A172 (cell line): ENCODE data around the gene GLIPR1L1. TPM values are rescaled to one million over a fixed set of nuclear protein-coding genes. Genes with fewer than 3 reads are reported as not detected.
A peak's percentile ranks its signal among the peaks of the same experiment; 100 is the strongest.

ENCODE experiments used
- DNase-seq: peaks from one replicate; pipeline ENCODE4 v3.0.0-alpha.2; 2015; ENCODE audit warnings: low spot score
- total RNA-seq: library from RNA; depleted of rRNA; stranded (reverse); fragments of >200 nt; shearing (Covaris generic); gene quantifications from 2 replicates; pipeline ENCODE4 v1.2.3, GENCODE V29; 2014; rRNA removed

The GLIPR1L1 gene
- total RNA-seq, result not detected in 2 replicates

DNA sequence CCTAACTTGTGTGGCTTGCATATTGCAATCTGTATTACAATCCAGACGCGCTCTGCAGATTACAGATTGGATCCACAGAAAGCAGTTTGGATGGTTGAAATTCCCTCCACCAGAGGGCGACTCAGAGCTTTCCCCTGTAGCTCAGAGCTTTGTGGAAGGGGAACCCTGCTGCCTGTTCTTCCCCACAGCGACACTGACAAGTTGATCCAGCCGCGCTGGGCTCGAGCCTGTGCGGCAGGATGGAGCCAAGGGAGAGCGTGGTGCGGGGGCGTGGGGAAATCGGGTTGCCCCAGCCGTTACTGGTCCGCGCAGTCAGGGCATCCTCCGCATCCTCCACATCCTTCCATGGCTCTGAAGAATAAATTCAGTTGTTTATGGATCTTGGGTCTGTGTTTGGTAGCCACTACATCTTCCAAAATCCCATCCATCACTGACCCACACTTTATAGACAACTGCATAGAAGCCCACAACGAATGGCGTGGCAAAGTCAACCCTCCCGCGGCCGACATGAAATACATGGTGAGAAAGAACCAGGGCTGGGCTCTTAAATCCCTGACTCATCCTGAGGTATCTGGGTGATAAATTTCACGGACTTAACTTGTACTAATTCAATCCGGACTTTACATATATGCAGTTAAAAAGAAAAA is at the start of gene GLIPR1L1:
Gene GLIPR1L1 (plus strand): TSS at position 287 of the 647 bp plus-strand sequence. CDS start 59 bp downstream, at position 346.
- peak; percentile 93 for DNase-seq

- no peak for DNase-seq
Observed at GRCh38 chr12:75288860-75289259, 45.6 kb upstream of the GLIPR1L1 start.

DNA sequence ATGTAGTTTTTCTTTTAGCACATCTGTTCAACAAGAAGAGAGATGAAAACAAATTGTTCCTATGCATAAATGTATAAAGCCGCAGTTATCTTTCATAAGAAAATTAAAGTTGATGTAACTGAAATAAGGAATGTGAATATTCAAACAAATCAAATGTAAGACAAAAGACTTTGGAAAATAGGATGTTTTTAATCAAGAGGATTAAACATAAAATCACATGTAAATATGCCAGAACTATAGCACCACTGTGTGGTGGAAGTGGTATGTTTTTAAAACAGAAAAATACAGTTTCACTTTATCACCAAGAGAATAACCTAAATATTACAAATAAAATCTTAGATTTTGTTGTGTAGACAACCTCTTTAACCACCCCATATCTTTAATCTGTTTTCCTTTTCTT is 44.7 kb upstream of the GLIPR1L1 start:
- DNase-seq, result peak; percentile 14

- DNase-seq, result no peak
Observed at GRCh38 chr12:75291014-75291413, 43.5 kb upstream of the GLIPR1L1 start.

DNA sequence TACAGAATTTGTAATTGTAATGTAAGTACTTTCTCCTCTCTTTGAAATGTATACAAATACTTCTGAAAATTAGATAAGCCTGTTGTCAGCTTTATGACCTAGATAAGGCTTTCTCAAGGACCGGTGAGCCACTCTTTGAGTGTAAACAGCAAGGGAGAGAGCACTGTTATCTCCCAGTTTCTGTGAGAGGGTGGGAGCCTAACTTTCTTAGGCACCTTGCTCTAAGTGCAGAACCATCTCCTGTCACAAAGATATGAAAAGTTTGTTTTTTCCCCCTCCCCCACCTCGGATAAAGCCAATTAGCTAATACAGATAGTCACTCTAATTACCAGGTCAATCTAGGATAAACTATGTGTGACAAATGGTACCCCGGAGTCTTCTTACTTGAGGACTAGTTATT is 40.1 kb upstream of the GLIPR1L1 start:
- DNase-seq, result no peak

DNA sequence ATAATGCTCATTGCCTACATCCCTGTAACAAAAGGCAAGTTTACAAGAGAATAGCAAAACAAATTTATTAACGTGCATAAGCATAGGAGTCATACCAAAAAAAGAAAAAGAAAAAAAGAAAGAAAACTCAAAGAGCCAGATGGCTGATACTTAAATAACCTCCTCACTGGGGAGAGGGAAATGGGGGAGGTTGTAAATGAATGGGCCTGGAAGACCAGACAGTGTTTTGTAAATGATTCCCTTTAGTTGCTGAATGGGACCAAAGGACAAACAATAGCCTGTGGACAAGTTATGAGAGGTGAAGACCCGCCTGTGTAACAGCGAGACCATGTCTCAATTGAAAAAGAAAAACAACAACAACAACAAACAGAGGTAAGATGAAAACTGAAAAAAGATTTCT is 39.7 kb upstream of the GLIPR1L1 start:
- DNase-seq, result no peak

DNA sequence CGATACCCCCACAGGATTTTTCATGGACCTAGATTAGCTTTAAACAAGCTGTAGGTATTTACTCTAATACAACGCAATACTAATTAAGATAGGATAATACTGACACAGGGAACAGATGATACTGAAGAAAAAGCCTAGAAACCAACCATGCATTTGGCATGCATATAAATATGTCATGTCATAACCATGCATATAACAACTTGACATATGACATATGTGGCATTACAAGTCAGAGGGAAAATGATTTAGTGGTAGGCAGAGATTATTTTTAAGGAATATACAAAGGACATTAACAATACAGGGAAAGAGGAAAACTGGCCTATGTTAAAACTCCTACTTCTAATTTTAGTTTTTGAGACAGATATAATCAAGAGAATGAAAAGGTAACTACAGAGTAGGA is 32.2 kb upstream of the GLIPR1L1 start:
- no peak for DNase-seq

DNA sequence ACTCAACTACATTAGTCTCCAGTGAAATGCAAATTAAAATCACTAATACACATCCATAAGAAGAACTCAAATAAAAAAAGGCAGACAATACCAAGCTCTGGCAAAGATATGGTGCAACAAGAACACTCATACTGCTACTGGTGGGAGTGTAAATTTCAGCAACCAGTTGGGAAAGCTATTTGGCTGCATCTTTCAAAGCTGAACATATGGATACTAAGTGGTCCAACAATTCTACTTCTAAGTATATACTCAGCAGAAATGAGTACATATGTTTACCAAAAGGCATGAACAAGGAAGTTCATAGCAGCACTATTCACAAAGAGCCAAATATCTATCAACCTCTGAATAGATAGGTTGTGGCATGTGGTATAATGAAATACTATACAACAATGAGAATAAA is 31.7 kb upstream of the GLIPR1L1 start:
- no peak for DNase-seq

DNA sequence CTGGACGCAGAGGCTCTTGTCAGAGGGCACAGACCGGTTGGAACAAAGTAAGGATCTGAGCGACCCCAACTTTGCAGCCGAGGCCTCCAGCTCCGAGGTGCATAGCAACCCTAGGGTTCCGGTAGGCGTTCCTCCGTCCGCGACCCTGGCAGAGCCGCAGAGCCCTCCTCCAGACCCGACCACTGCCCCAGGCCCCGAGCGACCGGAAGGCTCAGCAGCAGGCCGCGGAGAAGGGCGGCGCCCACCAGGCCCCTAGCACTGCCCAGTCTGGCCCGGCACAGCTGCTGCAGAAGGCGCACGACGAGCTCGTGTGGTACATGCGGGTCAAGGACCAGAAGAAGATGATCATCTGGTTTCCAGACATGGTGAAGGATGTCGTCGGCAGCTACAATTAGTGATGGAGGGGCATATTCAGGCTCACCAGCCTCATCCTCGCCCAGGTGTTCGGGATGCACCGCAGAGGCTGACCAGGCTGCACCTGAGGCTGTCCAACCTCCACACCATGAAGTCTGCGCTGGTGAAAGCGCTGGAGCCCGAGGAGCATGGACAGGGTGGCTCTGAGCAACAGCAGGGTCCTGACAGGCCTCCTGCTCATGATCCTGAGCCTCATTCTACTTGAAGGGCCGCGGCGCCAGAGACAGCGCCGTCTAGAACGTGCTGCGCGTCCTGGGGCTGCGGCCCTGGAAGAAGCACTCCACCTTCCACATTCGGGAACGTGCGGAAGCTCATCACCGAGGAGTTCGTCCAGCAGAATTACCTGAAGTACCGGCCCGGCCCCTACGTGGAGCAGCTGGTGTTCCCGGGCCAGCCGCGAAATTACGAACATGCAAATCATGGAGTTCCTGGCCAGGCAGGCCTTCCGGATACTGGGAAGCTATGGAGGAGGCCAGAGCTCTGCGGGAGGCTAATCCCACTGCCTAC is 28.8 kb upstream of the GLIPR1L1 start:
- no peak for DNase-seq

- DNase-seq, result no peak
Observed at GRCh38 chr12:75308279-75308678, 26.2 kb upstream of the GLIPR1L1 start.

DNA sequence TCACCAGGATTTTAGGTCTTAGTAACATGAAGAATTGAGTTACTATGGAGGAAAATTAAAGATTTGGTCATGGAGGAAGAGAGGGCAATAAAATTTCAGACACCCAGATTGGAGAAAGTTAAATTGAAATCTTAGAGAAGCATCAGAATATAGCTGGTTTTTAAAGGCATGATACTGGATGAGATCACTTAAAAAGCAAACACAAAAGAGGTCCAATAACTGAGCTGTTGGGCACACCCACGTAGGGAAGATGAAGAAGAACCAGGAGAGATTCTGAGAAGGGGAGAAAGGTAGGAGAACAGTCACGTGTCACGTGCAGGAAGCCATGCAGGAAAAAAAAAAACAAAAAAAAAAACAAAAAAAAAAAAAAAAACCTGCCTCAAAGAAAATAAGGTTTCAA is 23.1 kb upstream of the GLIPR1L1 start:
- no peak for DNase-seq

DNA sequence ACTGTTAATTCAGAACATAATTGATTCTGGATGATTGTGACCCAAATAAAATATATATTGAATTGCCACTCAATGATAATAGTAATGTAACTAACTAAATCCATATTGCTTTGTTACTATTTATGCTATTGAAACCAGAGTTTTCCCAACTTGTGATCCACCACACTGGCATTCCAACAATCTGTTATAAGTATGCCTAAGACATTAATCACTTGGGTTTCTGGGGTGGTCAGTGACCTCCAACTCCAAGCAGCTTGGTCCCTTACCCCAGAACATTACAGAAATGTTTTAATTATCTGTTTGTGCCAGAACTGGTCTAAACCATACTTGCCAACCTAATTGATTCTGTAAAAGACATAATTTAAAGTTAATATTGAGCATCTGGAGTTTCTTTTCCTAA is 19.0 kb upstream of the GLIPR1L1 start:
- DNase-seq, result peak; percentile 60

- DNase-seq, result no peak
Observed at GRCh38 chr12:75317784-75318183, 16.7 kb upstream of the GLIPR1L1 start.

GRCh38 chr12:75322464-75322863 is 12.0 kb upstream of the GLIPR1L1 start:
- no peak for DNase-seq

- DNase-seq, result no peak
Observed at GRCh38 chr12:75323663-75324062, 10.8 kb upstream of the GLIPR1L1 start.

DNA sequence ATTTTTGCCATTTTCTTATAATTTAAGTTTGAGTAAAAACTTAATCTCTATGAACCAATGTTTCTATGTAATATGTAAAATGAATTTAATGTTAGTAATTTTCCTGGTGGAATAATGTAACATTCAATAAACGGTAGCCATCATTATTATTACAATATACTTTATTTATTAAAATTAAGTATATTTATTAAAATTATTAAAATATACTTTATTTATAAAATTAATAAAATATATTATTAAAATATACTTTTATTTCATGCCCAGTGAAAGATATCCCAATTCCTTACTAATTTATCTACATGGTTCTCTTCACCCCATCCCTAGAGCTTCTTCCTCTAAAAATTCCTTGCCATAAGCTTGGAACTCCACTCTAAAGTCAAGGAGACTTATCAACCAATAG is 6.8 kb upstream of the GLIPR1L1 start:
- DNase-seq, result no peak

DNA sequence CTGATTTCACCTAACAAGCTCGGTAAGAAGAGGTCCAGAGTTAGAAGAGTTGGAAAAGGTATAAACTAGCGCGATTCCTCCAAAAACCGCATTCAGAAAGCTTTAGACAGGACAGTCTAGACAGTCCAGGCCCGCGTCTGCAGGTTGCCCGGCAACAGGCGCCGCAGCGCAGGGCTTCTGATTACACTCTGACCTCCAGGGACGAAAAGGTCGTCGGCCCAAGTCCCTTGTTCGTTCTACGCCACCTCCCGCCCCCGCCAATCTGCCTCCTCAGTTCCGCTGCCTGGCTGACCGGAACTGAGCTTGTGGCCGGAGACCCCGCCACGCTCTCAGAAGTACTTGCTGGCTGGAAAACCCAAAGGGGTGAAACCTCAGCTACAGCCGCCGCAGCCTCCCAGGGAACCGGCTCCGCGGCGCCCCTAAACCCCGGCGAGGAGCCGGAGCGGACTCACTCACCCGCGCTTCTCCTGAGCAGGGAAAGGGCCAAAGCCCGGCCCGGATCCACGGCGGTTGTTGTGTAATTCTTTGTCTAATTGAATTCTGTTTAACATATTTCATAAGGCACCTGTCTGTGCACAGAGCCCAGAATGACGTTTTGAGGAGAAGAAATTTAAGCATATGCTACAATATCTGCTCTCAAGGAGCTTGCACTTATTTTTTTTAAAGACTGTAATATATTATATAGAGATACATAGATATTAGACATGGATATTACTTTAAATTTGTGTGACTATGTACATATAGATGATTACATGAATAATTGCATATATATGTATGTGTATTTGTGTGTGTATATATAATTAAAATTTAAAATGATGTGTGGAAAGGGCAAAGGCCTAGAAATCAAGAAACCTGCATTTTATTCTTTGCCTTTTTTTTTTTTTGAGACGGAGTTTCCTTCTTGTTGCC is 4.3 kb upstream of the GLIPR1L1 start, which contains the start of gene CAPS2:
Gene CAPS2 (minus strand): TSS at position 407 of the 909 bp plus-strand sequence. CDS start 3,826 bp downstream, outside the sequence.
- DNase-seq, result peak; percentile 61

DNA sequence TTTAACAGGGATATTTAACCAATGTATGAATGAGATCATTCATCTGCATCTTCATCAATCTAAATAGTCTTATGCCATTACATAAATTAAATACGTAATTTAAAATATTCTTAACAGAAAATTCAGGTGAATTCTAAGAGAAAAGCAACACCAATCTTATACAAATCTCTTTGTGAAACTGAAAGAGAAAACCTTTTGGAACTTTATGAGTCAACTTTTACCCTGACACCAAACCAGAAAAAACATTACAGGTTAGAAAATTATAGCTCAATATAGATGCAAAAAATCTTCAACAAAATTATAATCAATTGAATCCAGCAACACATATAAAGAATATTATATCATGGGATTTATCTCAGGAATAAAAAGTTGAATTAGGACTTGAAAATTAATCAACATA is 3.4 kb downstream of the GLIPR1L1 start:
- no peak for DNase-seq

- peak; percentile 70 for DNase-seq
Observed at GRCh38 chr12:75341873-75342272, 7.4 kb downstream of the GLIPR1L1 start.

DNA sequence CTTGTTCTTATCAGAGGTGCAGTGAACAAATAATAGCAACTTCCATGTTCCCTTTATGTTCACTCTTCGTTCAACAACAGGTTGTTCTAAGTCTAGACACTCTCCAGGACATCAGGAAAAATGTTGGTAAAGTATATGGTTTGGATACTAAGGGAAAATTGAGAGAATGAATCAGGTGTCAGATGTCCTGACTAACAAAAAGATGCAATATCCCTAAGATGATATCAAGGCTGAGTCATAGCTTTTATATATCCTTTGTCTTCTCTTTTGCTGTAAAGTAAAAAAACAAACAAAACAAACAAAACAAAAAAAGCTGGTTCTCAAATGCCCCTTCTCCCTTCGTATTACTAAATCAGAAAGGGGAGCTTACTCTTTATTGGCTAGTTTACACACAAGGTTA is 11.1 kb downstream of the GLIPR1L1 start:
- DNase-seq, result peak; percentile 67

GRCh38 chr12:75346215-75346614 is 11.7 kb downstream of the GLIPR1L1 start:
- peak; percentile 49 for DNase-seq

DNA sequence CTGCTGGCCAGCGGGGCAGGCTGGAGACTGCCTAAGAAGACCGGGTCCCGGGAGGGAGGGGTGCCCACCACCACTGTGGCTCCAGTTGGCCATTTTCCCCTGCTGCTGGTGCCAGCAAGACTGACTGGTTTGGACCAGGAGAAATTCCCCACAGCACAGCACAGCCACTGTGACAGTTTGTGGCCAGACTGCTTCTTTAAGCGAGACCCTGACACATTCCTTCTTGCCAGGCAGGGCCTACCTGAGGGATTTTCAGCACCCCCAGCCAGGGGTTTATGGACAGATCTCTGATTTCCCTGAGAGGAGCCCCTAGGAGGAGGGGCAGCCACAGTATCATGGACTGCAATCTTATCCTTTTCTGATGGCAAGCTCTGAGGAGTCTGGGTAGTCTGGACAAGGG is 15.5 kb downstream of the GLIPR1L1 start:
- DNase-seq, result no peak
